ENCODE results near the gene PSMD3.

- TF ChIP-seq CTCF (IDR thresholded peaks at IDR 0.05; ENCODE audit: poor library complexity): no peak
- TF ChIP-seq EZH2 (IDR thresholded peaks at IDR 0.05; ENCODE audit: borderline replicate concordance): no peak
- TF ChIP-seq EZH2phosphoT487 (IDR thresholded peaks at IDR 0.05; ENCODE audit: low read depth, severe bottlenecking, unreplicated experiment): no peak
Measured at GRCh38 chr17:40004712-40005111, 24.1 kb downstream of the PSMD3 start.
